Mesenteric fat pad (tissue), 1 donor: ENCODE results near the gene MS4A4E. TPM values are rescaled to one million over a fixed set of nuclear protein-coding genes. Genes with fewer than 3 reads are reported as not detected.
"Not testable (repeated sequence)": the region's sequence is repeated elsewhere in the genome, so short reads cannot be mapped to it uniquely, and the experiment has no call there.

ENCODE experiments used
- DNase-seq: peaks from one replicate; pipeline ENCODE4 v3.0.0-alpha.2; 2020; ENCODE audit warnings: low spot score
- microRNA-seq: library from miRNA; unstranded; fragments of <30 nt; microRNA quantifications from one replicate; pipeline ENCODE4 v1.2.0, GENCODE V29; 2020; ENCODE audit warnings: borderline number of aligned reads
- total RNA-seq: library from RNA; stranded (reverse); fragmentation: NEBNext Ultra II Directional; extraction: Animal tissue kit (Norgen Biotek cat#: 25700); gene quantifications from one replicate; pipeline ENCODE4 v1.2.1, GENCODE V29; 2021
- donor health status: DM: yes; HTN: yes; CAD: no.

Gene MS4A4E
- total RNA-seq, 1 donor from 2014 or later = 3.2 TPM

GRCh38 chr11:60175860-60176275, 67.1 kb downstream of the MS4A4E start:
- DNase-seq = no peak

DNA sequence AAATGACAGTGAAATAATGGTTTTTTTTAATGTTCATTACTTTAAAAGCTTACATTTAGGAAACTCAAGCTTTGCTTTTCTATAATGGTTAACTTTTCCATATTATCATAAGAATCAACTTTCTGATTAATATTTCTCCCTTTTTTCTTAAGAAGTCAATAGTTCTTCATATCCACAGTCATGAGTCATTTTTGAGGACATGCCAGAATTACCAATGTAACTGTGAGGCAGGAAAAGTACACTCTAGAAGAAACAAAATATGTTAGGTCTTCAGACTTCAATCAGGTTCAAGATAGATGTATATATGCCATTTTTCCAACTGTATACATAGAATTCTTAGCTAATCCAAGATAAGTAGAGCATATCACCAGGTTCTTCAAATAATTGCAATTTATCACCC, 70.9 kb downstream of the MS4A4E start:
- DNase-seq = no peak

DNA sequence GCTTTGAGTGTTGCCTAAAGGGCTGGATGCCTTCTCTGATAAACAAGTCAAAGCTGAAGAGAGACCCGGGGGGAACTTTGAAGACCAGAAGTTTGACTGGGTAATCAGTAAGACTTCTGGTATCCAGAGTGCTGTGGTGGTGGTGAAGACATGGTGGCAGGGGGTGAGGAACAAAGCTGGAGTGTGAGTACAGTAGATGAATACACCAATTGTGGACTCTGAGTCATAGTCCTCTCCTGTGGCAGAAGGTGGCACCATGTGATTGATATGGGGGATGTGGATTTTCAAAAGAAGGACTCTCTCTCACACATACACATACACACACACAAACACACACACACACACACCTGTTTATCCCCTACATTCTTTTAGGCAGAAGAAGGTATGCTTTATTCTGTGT, 72.4 kb downstream of the MS4A4E start:
- no peak for DNase-seq

GRCh38 chr11:60169264-60169915, 73.5 kb downstream of the MS4A4E start:
- no peak for DNase-seq

- no peak for DNase-seq
These were observed 74.6 kb downstream of the MS4A4E start for GRCh38 chr11:60168306-60168705.

GRCh38 chr11:60165951-60166350, 77.0 kb downstream of the MS4A4E start:
- no peak for DNase-seq

DNA sequence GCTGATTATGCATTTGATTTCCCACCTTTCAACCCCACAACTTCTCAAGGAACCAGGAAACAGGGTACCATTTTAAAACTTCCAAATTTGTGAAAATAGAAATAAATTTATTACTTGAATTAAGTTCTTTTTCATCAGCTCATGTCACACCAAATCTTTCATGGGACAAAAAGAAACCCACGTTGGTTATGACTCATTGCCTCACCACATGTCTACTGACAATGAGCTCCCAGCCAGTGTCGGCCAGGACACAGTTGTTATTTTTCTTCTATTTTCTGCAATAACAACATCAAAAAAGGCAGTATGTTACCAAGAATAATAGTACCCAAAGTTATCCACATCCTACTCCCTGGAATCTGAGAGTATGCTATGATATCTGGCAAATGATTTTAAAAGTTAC, 77.4 kb downstream of the MS4A4E start:
- DNase-seq = no peak

DNA sequence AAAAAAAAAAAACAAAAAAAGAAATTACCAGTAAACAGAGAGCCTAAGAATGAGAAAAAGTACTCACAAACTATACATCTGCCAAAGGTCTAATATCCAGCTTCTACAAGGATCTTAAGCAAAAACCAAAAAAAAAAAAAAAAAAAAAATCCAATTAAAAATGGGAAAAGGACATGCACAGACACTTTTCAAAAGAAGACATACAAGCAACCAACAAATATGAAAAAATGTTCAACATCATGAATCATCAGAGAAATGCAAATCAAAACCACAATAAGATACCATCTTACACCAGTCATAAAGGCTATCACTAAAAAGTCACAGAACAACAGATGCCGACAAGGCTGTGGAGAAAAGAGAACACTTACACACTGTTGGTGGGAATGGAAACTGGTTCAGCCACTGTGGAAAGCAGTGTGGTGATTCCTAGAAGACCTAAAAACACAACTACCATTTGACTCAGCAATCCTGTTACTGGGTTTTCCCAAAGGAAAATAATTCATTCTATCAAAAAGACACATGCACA, 78.3 kb downstream of the MS4A4E start:
- no peak for DNase-seq

- no peak for DNase-seq
These were observed 81.2 kb downstream of the MS4A4E start for GRCh38 chr11:60161766-60162165.

- DNase-seq = no peak
These were observed 81.8 kb downstream of the MS4A4E start for GRCh38 chr11:60161107-60161506.

DNA sequence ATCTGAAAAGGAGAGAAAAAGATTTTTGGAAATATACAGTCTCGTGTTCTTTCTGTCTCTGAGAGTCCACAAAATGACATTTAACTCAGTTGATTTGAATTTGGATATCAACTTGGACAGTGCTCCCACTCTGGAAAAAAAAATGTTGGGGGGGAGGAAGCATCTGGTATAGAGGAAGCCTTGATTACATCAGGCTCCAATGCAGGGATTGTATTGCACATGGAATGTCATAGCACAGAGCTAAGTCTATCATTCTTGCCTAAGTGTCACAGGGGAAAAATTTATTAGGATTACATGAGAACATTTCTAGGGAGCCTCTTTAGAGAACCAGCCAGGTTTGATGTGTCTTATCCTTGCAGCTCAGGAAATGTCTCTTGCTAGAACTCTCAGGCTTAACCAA, 83.1 kb downstream of the MS4A4E start:
- no peak for DNase-seq

DNA sequence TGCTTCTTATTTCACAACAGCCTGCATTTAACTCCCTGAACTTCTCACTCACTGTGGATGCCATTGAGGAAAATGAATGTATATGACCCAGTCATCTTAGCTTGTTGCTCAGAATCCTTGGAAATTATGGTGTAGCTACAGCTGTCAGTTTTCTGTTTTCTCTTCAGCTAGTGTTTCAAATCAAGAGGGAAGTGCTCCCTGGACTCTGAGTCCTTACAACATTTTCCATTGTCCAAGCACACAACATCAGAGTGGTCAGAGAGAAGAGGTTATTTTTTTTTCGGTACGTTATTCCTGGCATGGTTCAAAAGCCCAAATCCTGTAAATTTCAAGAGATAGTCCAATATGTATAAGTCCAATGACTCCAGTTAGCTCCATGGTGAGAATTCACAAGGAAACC, 83.7 kb downstream of the MS4A4E start:
- DNase-seq = no peak

DNA sequence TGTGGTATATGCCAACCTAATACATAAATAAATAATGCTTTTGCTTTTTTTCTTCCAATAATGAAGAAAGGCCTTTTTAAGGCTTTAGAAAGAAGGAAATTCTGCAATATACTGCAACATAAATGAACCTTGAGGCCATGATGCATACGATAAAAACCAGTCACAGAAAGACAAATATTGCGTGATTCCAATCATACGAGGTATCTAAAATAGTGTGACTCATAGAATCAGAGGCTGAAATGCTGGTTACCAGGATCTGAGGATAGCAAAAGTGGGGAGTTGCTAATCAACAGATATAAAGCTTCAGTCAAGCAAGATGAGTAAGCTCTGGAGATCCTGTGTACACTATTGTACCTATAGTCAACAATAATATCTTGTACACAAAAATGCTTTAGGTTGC, 84.3 kb downstream of the MS4A4E start:
- no peak for DNase-seq

- no peak for DNase-seq
These were observed 87.0 kb downstream of the MS4A4E start for GRCh38 chr11:60155931-60156330.

DNA sequence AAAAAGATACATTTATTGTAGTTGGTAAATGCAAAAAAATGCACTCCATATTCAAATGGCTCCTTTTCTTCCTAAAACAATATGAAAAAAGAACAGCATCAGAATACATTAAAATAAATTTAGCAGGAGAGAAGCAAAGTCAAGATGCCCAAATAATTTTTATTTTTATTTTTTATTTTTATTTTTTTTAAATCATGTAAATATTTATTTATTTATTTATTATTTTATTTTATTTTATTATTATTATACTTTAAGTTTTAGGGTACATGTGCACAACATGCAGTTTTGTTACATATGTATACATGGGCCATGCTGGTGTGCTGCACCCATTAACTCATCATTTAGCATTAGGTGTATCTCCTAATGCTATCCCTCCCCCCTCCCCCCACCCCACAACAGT, 90.2 kb downstream of the MS4A4E start:
- not testable (repeated sequence) for DNase-seq

- no peak for DNase-seq
These were observed 92.7 kb downstream of the MS4A4E start for GRCh38 chr11:60150279-60150678.

Small RNA genes within 50 kb of the gene (microRNA-seq; reads per million reads assigned to microRNA genes)
- gene MIR6503 = 2.9 reads per million

Other genes with a start within 250 kb of the MS4A4E start
- gene OOSP4B, start 226.0 kb downstream of the MS4A4E start, total RNA-seq = not detected
- gene OOSP2, start 202.7 kb downstream of the MS4A4E start, total RNA-seq = not detected
- gene MS4A3, start 186.5 kb downstream of the MS4A4E start, total RNA-seq = not detected
- gene MS4A2, start 154.5 kb downstream of the MS4A4E start, total RNA-seq = 1.1 TPM
- gene MS4A6A, start 60.1 kb downstream of the MS4A4E start, total RNA-seq = 196 TPM
- gene MS4A4A, start 37.5 kb upstream of the MS4A4E start, total RNA-seq = 115 TPM
- 3.6 TPM for gene MS4A6E, start 84.1 kb upstream of the MS4A4E start, total RNA-seq
- 188 TPM for gene MS4A7, start 135.4 kb upstream of the MS4A4E start, total RNA-seq
- gene MS4A14, start 153.3 kb upstream of the MS4A4E start, total RNA-seq = 3.6 TPM
- not detected for gene MS4A5, start 186.4 kb upstream of the MS4A4E start, total RNA-seq
- 0.22 TPM for gene MS4A1, start 212.7 kb upstream of the MS4A4E start, total RNA-seq
- gene MS4A12, start 249.6 kb upstream of the MS4A4E start, total RNA-seq = not detected